ENCODE measurements around the gene PPP2R5C. TPM values are rescaled to one million over a fixed set of nuclear protein-coding genes. Genes with fewer than 3 reads are reported as not detected.

The PPP2R5C gene
- total RNA-seq, 1 donor from 2014 or later, result 71.5 TPM

DNA sequence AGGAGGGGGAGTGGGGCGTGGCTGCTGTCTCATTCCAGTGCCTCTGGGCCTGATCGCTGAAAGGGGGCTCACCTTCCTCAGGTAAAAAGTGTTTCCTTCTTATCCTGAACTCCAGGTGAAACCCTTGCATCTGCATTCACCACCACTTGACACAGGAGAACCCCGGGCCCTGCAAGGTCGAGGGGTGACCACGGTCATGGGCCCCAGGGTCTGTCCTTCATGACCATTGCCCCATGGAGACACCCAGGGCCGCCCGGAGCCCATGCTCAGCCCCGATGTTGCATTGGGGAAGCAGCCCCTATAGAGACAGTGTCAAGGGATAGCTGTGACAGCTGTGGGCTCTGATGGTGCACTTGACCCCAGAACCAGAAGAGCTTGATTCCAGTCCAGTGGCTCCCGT, 168.4 kb downstream of the PPP2R5C start:
- H3K4me1 Mint-ChIP-seq (ENCODE audit: unreplicated experiment), result no peaks in the 10 kb centered on the region
- H3K4me3 Mint-ChIP-seq (ENCODE audit: unreplicated experiment), result no peak overlapping the region
- no peaks in the 10 kb centered on the region for H3K27me3 Mint-ChIP-seq (ENCODE audit: unreplicated experiment)
- DNase-seq (ENCODE audit: low spot score), result no peak
- H3K27ac Mint-ChIP-seq (ENCODE audit: unreplicated experiment), result no peak overlapping the region
- H3K9me3 Mint-ChIP-seq (ENCODE audit: unreplicated experiment), result no peaks in the 10 kb centered on the region
- no peak for TF ChIP-seq CTCF (IDR thresholded peaks at IDR 0.05; ENCODE audit: unreplicated experiment)
- no peaks in the 10 kb centered on the region for H3K36me3 Mint-ChIP-seq (ENCODE audit: low read depth, unreplicated experiment)

- Mint-ChIP-seq H3K9me3 (ENCODE audit: unreplicated experiment) (no peaks in the 10 kb centered on the region), H3K4me3 (ENCODE audit: unreplicated experiment) (no peak overlapping the region), H3K4me1 (ENCODE audit: unreplicated experiment) (no peaks in the 10 kb centered on the region), H3K27ac (ENCODE audit: unreplicated experiment) (no peak overlapping the region), H3K36me3 (ENCODE audit: low read depth, unreplicated experiment) (no peaks in the 10 kb centered on the region), H3K27me3 (ENCODE audit: unreplicated experiment) (no peaks in the 10 kb centered on the region)
- no peak for DNase-seq (ENCODE audit: low spot score)
- TF ChIP-seq CTCF (IDR thresholded peaks at IDR 0.05; ENCODE audit: unreplicated experiment), result no peak
These were observed 171.2 kb downstream of the PPP2R5C start for GRCh38 chr14:101932673-101933072.

DNA sequence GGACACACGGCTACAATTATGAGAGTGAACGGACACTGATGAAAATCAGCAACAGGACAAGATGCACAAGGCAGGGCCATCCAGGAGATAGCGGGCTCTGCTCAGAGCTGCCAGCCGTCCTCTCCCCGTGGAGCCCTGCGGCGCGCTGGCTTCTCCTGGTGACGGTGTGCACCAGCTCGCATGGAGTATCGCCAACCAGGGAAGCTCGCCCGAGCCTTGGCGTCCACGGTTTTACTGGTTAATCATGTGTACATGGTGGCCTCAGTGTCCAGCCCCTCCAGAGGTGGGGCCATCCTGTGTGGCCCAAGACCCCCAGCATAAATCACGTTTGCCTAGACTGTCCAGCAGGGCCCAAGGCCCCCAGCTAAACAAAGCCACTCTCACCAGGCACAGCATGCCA, 171.7 kb downstream of the PPP2R5C start:
- no peak for DNase-seq (ENCODE audit: low spot score)
- no peak overlapping the region for H3K4me3 Mint-ChIP-seq (ENCODE audit: unreplicated experiment)
- H3K27ac Mint-ChIP-seq (ENCODE audit: unreplicated experiment), result no peak overlapping the region
- no peaks in the 10 kb centered on the region for H3K4me1 Mint-ChIP-seq (ENCODE audit: unreplicated experiment)
- no peaks in the 10 kb centered on the region for H3K9me3 Mint-ChIP-seq (ENCODE audit: unreplicated experiment)
- H3K36me3 Mint-ChIP-seq (ENCODE audit: low read depth, unreplicated experiment), result no peaks in the 10 kb centered on the region
- H3K27me3 Mint-ChIP-seq (ENCODE audit: unreplicated experiment), result no peaks in the 10 kb centered on the region
- TF ChIP-seq CTCF (IDR thresholded peaks at IDR 0.05; ENCODE audit: unreplicated experiment), result no peak

DNA sequence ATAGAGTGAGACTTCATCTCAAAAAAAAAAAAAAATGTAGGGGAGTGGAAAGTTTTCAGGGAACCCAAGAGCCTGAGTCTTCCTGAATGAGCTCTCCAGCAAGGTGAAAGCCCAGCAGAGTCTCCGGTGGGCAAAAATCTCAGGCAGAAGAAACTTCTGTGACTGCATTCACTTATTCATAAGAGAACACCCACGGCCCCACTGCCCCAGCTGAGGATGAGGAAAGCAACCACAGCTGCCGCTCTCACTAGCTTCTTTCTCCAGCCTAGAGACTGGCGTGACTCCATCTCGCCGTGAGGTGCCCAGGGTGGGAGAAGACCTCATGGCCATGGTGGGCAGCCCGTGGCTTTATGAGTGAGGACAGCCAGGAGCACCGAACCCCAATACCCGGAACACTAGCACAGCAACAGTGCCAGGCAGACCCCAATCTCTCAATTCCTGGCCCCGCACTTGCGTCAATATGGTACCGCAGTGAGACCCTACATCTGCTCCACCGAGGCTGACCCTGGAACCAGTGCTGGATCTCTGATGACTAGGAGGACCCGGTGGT, 173.2 kb downstream of the PPP2R5C start:
- no peak for DNase-seq (ENCODE audit: low spot score)
- no peak overlapping the region for H3K4me3 Mint-ChIP-seq (ENCODE audit: unreplicated experiment)
- no peaks in the 10 kb centered on the region for H3K9me3 Mint-ChIP-seq (ENCODE audit: unreplicated experiment)
- no peak for TF ChIP-seq CTCF (IDR thresholded peaks at IDR 0.05; ENCODE audit: unreplicated experiment)
- H3K36me3 Mint-ChIP-seq (ENCODE audit: low read depth, unreplicated experiment), result no peaks in the 10 kb centered on the region
- H3K27ac Mint-ChIP-seq (ENCODE audit: unreplicated experiment), result no peak overlapping the region
- H3K27me3 Mint-ChIP-seq (ENCODE audit: unreplicated experiment), result no peaks in the 10 kb centered on the region
- H3K4me1 Mint-ChIP-seq (ENCODE audit: unreplicated experiment), result no peaks in the 10 kb centered on the region

DNA sequence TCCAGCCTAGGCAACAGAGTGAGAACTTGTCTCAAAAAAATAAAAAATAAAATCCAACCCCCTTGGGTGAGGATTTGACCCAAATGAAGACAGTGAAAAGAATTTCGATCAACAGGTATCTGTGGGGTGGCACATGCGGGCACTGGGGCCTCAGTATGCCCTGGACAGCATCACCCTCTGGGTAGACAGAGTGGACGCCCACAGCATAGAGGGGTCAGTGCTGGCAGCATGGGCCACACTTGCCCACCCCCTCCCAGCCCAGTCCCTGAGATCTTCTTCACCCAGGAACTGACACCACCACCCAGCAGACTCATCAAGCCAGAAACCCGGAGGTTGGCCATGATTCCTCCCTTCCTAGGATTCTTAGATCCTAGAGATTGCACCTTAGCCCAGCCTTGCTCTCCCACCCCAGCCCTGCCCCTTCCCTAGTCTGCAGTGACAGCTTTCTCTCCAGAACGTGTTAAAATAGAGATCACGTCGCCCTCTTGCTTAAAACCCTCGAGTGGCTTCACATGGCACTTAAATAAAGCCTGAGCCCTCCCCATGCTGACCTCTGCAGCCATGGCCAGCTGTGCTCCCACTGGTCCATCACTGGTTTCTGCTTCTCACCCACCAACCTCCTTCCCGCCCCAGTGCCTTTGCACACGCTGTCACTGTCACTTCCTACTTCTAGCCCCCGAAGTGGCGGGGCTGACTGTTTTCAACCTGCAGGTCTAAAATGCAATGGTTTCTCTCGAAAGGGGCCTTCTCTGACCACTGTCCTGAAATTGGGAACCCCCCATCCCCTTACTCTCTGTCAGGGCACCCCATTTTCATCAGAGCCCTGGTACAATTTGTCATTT, 176.6 kb downstream of the PPP2R5C start:
- Mint-ChIP-seq H3K27ac (ENCODE audit: unreplicated experiment) (no peak overlapping the region), H3K4me3 (ENCODE audit: unreplicated experiment) (no peak overlapping the region)

More for the DNA sequence above, 176.6 kb downstream of the PPP2R5C start:
- H3K36me3 Mint-ChIP-seq (ENCODE audit: low read depth, unreplicated experiment), result no peaks in the 10 kb centered on the region
- no peaks in the 10 kb centered on the region for H3K4me1 Mint-ChIP-seq (ENCODE audit: unreplicated experiment)
- no peaks in the 10 kb centered on the region for H3K9me3 Mint-ChIP-seq (ENCODE audit: unreplicated experiment)
- no peak for DNase-seq (ENCODE audit: low spot score)
- no peak for TF ChIP-seq CTCF (IDR thresholded peaks at IDR 0.05; ENCODE audit: unreplicated experiment)
- H3K27me3 Mint-ChIP-seq (ENCODE audit: unreplicated experiment), result peaks cover 7% of the 10 kb centered on the region
